ENCODE measurements around the gene VGLL4. TPM values are rescaled to one million over a fixed set of nuclear protein-coding genes. Genes with fewer than 3 reads are reported as not detected.
A peak's percentile ranks its signal among the peaks of the same experiment; 100 is the strongest.

Gene VGLL4
- total RNA-seq, 2 experiments from 2014 or later, result 37.1 TPM

- no peaks in the 10 kb centered on the region for H3K9me3 Mint-ChIP-seq (ENCODE audit: insufficient read depth)
- no peaks in the 10 kb centered on the region for H3K27me3 Mint-ChIP-seq (ENCODE audit: low read depth)
- peaks cover 3% of the 10 kb centered on the region for H3K4me1 Mint-ChIP-seq (ENCODE audit: low read depth)
- CTCF ChIA-PET, result no interaction called here
- POLR2A ChIA-PET, result no interaction called here
- DNase-seq (no peak), ATAC-seq (no peak)
- H3K27ac Mint-ChIP-seq, result no peak overlapping the region
- H3K36me3 Mint-ChIP-seq (ENCODE audit: low read depth), result peaks cover 16% of the 10 kb centered on the region
- H3K4me3 Mint-ChIP-seq, result no peak overlapping the region
These were observed 78.2 kb downstream of the VGLL4 start for GRCh38 chr3:11565492-11565891.

- Mint-ChIP-seq H3K27ac (no peak overlapping the region), H3K4me3 (no peak overlapping the region), H3K4me1 (ENCODE audit: low read depth) (peaks cover 4% of the 10 kb centered on the region), H3K27me3 (ENCODE audit: low read depth) (no peaks in the 10 kb centered on the region), H3K9me3 (ENCODE audit: insufficient read depth) (no peaks in the 10 kb centered on the region), H3K36me3 (ENCODE audit: low read depth) (peaks cover 16% of the 10 kb centered on the region)
- DNase-seq, result no peak
- ChIA-PET CTCF (no interaction called here), POLR2A (no interaction called here)
- ATAC-seq, result no peak
These were observed 78.6 kb downstream of the VGLL4 start for GRCh38 chr3:11565072-11565471.

GRCh38 chr3:11564577-11565001 lies 79.1 kb downstream of the VGLL4 start:
- POLR2A ChIA-PET, result no interaction called here
- CTCF ChIA-PET, result no interaction called here
- no peak for ATAC-seq
- Mint-ChIP-seq H3K36me3 (ENCODE audit: low read depth) (peaks cover 16% of the 10 kb centered on the region), H3K4me3 (no peak overlapping the region), H3K9me3 (ENCODE audit: insufficient read depth) (no peaks in the 10 kb centered on the region), H3K4me1 (ENCODE audit: low read depth) (peaks cover 5% of the 10 kb centered on the region), H3K27ac (no peak overlapping the region), H3K27me3 (ENCODE audit: low read depth) (no peaks in the 10 kb centered on the region)
- no peak for DNase-seq

- H3K27ac Mint-ChIP-seq, result peak overlapping the region; percentile 54
- ChIA-PET POLR2A (no interaction called here), CTCF (no interaction called here)
- ATAC-seq, result no peak
- peaks cover 16% of the 10 kb centered on the region for H3K36me3 Mint-ChIP-seq (ENCODE audit: low read depth)
- no peak overlapping the region for H3K4me3 Mint-ChIP-seq
- H3K9me3 Mint-ChIP-seq (ENCODE audit: insufficient read depth), result no peaks in the 10 kb centered on the region
- H3K4me1 Mint-ChIP-seq (ENCODE audit: low read depth), result peaks cover 5% of the 10 kb centered on the region
- DNase-seq, result no peak
- no peaks in the 10 kb centered on the region for H3K27me3 Mint-ChIP-seq (ENCODE audit: low read depth)
These were observed 79.9 kb downstream of the VGLL4 start for GRCh38 chr3:11563865-11564185.

GRCh38 chr3:11563159-11563864 lies 80.4 kb downstream of the VGLL4 start:
- H3K27ac Mint-ChIP-seq, result peak overlapping the region; percentile 54
- H3K4me1 Mint-ChIP-seq (ENCODE audit: low read depth), result peaks cover 5% of the 10 kb centered on the region
- CTCF ChIA-PET, result no interaction called here
- ATAC-seq (no peak), DNase-seq (no peak)
- H3K9me3 Mint-ChIP-seq (ENCODE audit: insufficient read depth), result no peaks in the 10 kb centered on the region
- H3K4me3 Mint-ChIP-seq, result no peak overlapping the region
- H3K36me3 Mint-ChIP-seq (ENCODE audit: low read depth), result peaks cover 16% of the 10 kb centered on the region
- no peaks in the 10 kb centered on the region for H3K27me3 Mint-ChIP-seq (ENCODE audit: low read depth)
- POLR2A ChIA-PET, result no interaction called here

GRCh38 chr3:11562277-11562881 lies 81.3 kb downstream of the VGLL4 start:
- no peak for ATAC-seq
- ChIA-PET POLR2A (no interaction called here), CTCF (no interaction called here)

GRCh38 chr3:11560746-11561145 lies 83.0 kb downstream of the VGLL4 start:
- ATAC-seq, result no peak
- CTCF ChIA-PET, result interaction anchor here (1.1 kb wide), 1 partner anchor 91 kb away, joined by 3 read pairs; no protein-coding TSS in a partner anchor
- POLR2A ChIA-PET, result no interaction called here
- no peak for DNase-seq
- H3K4me1 Mint-ChIP-seq (ENCODE audit: low read depth), result peaks cover 4% of the 10 kb centered on the region
- H3K9me3 Mint-ChIP-seq (ENCODE audit: insufficient read depth), result no peaks in the 10 kb centered on the region
- H3K36me3 Mint-ChIP-seq (ENCODE audit: low read depth), result peaks cover 29% of the 10 kb centered on the region
- H3K4me3 Mint-ChIP-seq, result no peak overlapping the region
- H3K27ac Mint-ChIP-seq, result no peak overlapping the region
- no peaks in the 10 kb centered on the region for H3K27me3 Mint-ChIP-seq (ENCODE audit: low read depth)

More at GRCh38 chr3:11562277-11562881, 81.3 kb downstream of the VGLL4 start:
- H3K27me3 Mint-ChIP-seq (ENCODE audit: low read depth), result no peaks in the 10 kb centered on the region
- H3K4me1 Mint-ChIP-seq (ENCODE audit: low read depth), result peaks cover 4% of the 10 kb centered on the region
- H3K4me3 Mint-ChIP-seq, result no peak overlapping the region
- H3K9me3 Mint-ChIP-seq (ENCODE audit: insufficient read depth), result no peaks in the 10 kb centered on the region
- peaks cover 25% of the 10 kb centered on the region for H3K36me3 Mint-ChIP-seq (ENCODE audit: low read depth)
- H3K27ac Mint-ChIP-seq, result no peak overlapping the region
- no peak for DNase-seq

- H3K9me3 Mint-ChIP-seq (ENCODE audit: insufficient read depth), result no peaks in the 10 kb centered on the region
- peaks cover 4% of the 10 kb centered on the region for H3K4me1 Mint-ChIP-seq (ENCODE audit: low read depth)
- ChIA-PET POLR2A (no interaction called here), CTCF (no interaction called here)
- peak overlapping the region; percentile 54 for H3K27ac Mint-ChIP-seq
- ATAC-seq (no peak), DNase-seq (no peak)
- no peaks in the 10 kb centered on the region for H3K27me3 Mint-ChIP-seq (ENCODE audit: low read depth)
- H3K4me3 Mint-ChIP-seq, result no peak overlapping the region
- peaks cover 34% of the 10 kb centered on the region for H3K36me3 Mint-ChIP-seq (ENCODE audit: low read depth)
These were observed 83.7 kb downstream of the VGLL4 start for GRCh38 chr3:11559816-11560633.

- Mint-ChIP-seq H3K27ac (peak overlapping the region; percentile 54), H3K9me3 (ENCODE audit: insufficient read depth) (no peaks in the 10 kb centered on the region), H3K27me3 (ENCODE audit: low read depth) (no peaks in the 10 kb centered on the region), H3K4me3 (no peak overlapping the region), H3K36me3 (ENCODE audit: low read depth) (peaks cover 33% of the 10 kb centered on the region), H3K4me1 (ENCODE audit: low read depth) (peaks cover 4% of the 10 kb centered on the region)
- ATAC-seq (no peak), DNase-seq (no peak)
- ChIA-PET POLR2A (no interaction called here), CTCF (no interaction called here)
These were observed 84.5 kb downstream of the VGLL4 start for GRCh38 chr3:11558918-11559815.

GRCh38 chr3:11558411-11558903 lies 85.3 kb downstream of the VGLL4 start:
- H3K4me1 Mint-ChIP-seq (ENCODE audit: low read depth), result peaks cover 4% of the 10 kb centered on the region
- peaks cover 26% of the 10 kb centered on the region for H3K36me3 Mint-ChIP-seq (ENCODE audit: low read depth)
- no peak overlapping the region for H3K4me3 Mint-ChIP-seq
- no peak for DNase-seq
- ChIA-PET POLR2A (no interaction called here), CTCF (interaction anchor here (0.7 kb wide), 1 partner anchor 541 kb away, joined by 3 read pairs; no protein-coding TSS in a partner anchor)
- no peak for ATAC-seq
- H3K9me3 Mint-ChIP-seq (ENCODE audit: insufficient read depth), result no peaks in the 10 kb centered on the region
- H3K27ac Mint-ChIP-seq, result peak overlapping the region; percentile 15
- no peaks in the 10 kb centered on the region for H3K27me3 Mint-ChIP-seq (ENCODE audit: low read depth)

- no peak for DNase-seq
- Mint-ChIP-seq H3K4me1 (ENCODE audit: low read depth) (peaks cover 4% of the 10 kb centered on the region), H3K27ac (peak overlapping the region; percentile 15), H3K9me3 (ENCODE audit: insufficient read depth) (no peaks in the 10 kb centered on the region), H3K4me3 (no peak overlapping the region), H3K36me3 (ENCODE audit: low read depth) (peaks cover 28% of the 10 kb centered on the region), H3K27me3 (ENCODE audit: low read depth) (no peaks in the 10 kb centered on the region)
- ATAC-seq, result no peak
- CTCF ChIA-PET, result interaction anchor here (0.7 kb wide), 1 partner anchor 542 kb away, joined by 3 read pairs; no protein-coding TSS in a partner anchor
- POLR2A ChIA-PET, result no interaction called here
These were observed 85.7 kb downstream of the VGLL4 start for GRCh38 chr3:11558002-11558401.

Measured in activated CD8-positive, alpha-beta T cell treated with anti-CD3 and anti-CD28 coated beads, Interleukin-2, amount 10 ng/mL, durations not matched to agents 7 days and 5 days (primary cell).